Adipocyte (in vitro differentiated cells): Measurements from ENCODE around the gene MSX1.

ENCODE experiments used
- DNase-seq: peaks from one replicate; pipeline ENCODE4 v3.0.0-alpha.2; 2015; ENCODE audit warnings: low read depth
- H3K27me3 ChIP-seq: replicated peaks from 2 replicates; pipeline ENCODE4 v1.7.0; 2013; ENCODE audit warnings: mild to moderate bottlenecking, low read length, moderate library complexity; ENCODE audit not compliant: control insufficient read depth, insufficient read depth
- H3K36me3 ChIP-seq: 2 replicates; pipeline ENCODE4 v1.7.0; 2013; ENCODE audit warnings: low read length, mild to moderate bottlenecking, moderate library complexity; ENCODE audit not compliant: control insufficient read depth, insufficient read depth, severe bottlenecking
- H3K4me1 ChIP-seq: 2 replicates; pipeline ENCODE4 v1.7.0; 2013; ENCODE audit warnings: mild to moderate bottlenecking, low read length, moderate library complexity; ENCODE audit not compliant: control insufficient read depth, insufficient read depth
- H3K4me3 ChIP-seq: 2 replicates; pipeline ENCODE4 v1.7.0; 2013; ENCODE audit warnings: mild to moderate bottlenecking, low read length, moderate library complexity
- H3K9ac ChIP-seq: 2 replicates; pipeline ENCODE4 v1.7.0; 2013; ENCODE audit warnings: mild to moderate bottlenecking, low read length, moderate library complexity
- H3K9me3 ChIP-seq: 2 replicates; pipeline ENCODE4 v1.7.0; 2013; ENCODE audit warnings: mild to moderate bottlenecking, low read length, moderate library complexity; ENCODE audit not compliant: control insufficient read depth

The MSX1 gene

GRCh38 chr4:4867375-4868039 lies 8.0 kb downstream of the MSX1 start:
- H3K27me3 ChIP-seq = peaks cover 18% of the 10 kb centered on the region
- H3K9me3 ChIP-seq = no peaks in the 10 kb centered on the region
- H3K9ac ChIP-seq = peak overlapping the region; percentile 25
- DNase-seq = no peak
- peaks cover 22% of the 10 kb centered on the region for H3K36me3 ChIP-seq
- H3K4me3 ChIP-seq = peak overlapping the region; percentile 18
- peaks cover 3% of the 10 kb centered on the region for H3K4me1 ChIP-seq

- Histone ChIP-seq H3K4me1 (no peaks in the 10 kb centered on the region), H3K36me3 (peaks cover 16% of the 10 kb centered on the region), H3K4me3 (no peak overlapping the region), H3K9me3 (no peaks in the 10 kb centered on the region), H3K27me3 (peaks cover 19% of the 10 kb centered on the region), H3K9ac (no peak overlapping the region)
- DNase-seq = no peak
These were observed 8.7 kb downstream of the MSX1 start for GRCh38 chr4:4868040-4868757.

DNA sequence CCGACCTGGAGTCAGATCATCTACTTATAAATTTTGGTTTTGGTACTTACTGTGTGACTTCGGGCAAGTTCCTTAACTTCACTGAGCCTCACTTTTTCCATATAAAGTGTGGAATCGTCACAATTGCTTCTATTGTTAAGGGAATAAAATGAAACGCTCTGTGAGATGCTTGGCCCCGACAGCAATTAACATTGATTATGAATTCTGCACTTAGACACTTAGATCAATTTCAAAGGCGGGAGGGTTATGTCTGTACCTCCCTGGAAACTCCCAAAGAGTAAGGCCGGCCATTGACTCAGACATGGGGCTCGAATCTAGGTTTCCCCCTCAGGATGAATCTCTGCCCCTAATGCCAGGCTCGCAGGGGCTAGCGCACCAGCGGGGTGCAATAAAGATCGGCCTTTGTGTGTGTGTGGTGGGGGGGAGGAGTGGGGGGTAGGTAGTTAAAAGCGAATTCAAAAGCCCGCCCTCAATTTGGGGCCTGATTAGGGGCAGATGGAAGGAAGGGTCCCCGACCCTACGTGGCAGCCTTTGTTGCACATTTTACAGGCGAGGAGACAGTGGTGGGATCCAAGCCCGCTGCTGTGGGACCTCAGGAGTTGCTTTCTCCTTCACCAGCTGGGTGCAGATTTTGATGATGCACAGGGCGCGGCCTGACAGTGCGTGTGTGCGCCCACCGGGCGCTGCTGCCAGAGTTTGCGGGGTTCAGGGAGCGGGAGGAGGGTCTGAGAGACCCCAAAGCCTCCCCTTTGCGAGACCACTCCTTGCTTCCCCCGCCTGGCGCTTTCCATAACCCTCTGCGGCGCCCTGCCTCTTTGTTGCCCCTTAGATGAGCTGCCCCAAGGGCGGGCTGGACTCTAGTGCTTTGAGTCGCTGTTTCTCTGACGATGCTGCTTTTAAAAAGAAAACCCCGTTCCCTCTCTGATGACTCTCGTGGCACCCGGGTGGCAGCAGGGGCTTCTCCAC lies 9.6 kb downstream of the MSX1 start:
- no peaks in the 10 kb centered on the region for H3K4me1 ChIP-seq
- H3K36me3 ChIP-seq = peaks cover 7% of the 10 kb centered on the region
- H3K9me3 ChIP-seq = no peaks in the 10 kb centered on the region
- no peak overlapping the region for H3K9ac ChIP-seq
- H3K4me3 ChIP-seq = no peak overlapping the region
- no peak for DNase-seq
- H3K27me3 ChIP-seq = peaks cover 24% of the 10 kb centered on the region

DNA sequence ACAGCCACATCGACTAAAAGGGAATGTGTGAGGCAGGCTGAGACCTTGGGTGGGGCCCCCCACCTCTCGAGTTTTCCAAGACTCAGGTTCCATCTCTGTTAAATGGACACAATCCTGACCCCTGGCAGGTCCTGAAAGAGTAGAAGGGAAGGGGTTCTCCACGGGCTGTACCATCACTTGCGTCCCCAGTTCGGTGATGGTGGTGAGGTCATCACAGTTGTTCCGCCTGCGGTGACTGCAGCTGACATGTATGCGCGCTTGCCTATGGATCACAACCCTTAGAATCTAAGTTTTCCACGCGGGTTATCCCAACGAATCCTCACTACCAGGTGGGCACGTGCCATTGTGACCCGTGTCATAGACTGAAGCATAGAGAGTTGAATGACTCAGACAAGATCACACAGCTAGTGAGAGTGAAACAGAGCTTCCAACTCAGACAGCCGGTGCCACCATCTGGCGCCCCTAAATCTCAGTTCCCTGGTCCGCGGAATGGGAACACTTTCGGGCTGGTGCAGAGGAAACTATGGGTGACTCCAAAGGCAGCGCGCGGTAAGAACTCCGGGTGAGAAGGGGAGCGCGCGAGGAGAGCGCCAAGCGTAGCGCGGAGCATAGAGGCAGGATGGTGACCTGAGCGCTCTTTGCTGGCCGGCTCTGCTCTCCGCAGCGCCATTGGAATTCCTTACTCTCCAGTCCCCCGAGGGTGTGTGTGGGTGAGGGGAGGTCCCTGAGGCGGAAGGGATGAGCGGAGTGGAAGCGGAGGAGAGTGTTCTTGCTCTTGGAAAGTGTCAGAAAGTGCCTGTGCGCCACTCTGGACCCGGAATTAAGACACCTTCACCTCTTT lies 10.5 kb downstream of the MSX1 start:
- peak overlapping the region; percentile 26 for H3K4me3 ChIP-seq
- no peaks in the 10 kb centered on the region for H3K4me1 ChIP-seq
- no peak for DNase-seq
- H3K9me3 ChIP-seq = no peaks in the 10 kb centered on the region
- H3K27me3 ChIP-seq = peaks cover 24% of the 10 kb centered on the region
- no peak overlapping the region for H3K9ac ChIP-seq
- H3K36me3 ChIP-seq = no peaks in the 10 kb centered on the region

DNA sequence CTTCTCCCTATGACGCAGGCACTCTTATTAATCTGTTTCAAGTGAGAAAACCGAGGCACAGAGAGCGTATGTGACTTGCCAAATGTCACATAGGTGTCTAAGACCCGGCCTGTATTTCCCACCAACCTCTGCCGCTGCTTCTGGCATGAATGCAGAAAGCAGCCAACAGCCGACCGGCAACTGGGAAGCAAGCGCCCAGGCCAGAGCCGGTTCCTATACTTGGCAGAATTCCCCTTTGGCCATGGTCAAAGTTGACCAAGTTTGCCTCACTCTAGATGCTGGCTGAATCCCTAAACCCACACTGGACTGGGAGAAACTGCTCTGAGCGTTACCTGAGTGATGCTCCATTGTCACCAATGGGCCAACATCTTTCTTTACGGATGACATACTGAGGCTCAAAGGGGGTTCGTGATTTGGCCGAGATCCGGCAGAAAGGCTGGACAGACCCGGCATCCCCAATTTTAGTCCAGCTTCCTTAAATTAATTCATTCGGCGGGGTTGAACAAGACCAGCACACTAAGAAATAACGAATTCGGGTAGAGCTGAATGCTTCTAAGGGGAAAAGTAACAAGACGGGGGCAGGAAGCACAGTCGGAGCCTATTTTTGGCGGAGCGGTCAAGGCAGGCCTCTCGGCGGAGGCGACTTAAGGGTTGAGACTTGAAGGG lies 11.2 kb downstream of the MSX1 start:
- DNase-seq = no peak
- Histone ChIP-seq H3K36me3 (no peaks in the 10 kb centered on the region), H3K4me1 (no peaks in the 10 kb centered on the region), H3K4me3 (peak overlapping the region; percentile 26), H3K9me3 (no peaks in the 10 kb centered on the region), H3K9ac (no peak overlapping the region), H3K27me3 (peaks cover 27% of the 10 kb centered on the region)

DNA sequence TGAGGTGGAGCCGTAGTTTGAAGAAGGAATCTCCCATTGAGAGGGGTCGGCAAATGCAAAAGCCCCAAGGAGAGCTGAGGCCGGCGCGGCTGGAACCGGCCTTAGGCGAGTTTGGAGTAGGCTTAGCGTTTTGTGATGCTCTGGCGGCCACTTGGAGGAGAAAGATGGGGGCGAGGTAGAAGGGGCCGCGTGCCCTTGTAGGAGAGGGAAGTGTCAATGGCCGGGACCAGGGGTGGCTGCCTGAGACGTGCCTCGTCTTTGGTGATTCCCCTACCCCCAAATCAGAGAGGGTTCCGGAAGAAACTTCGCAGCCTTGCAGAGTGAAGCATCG lies 11.7 kb downstream of the MSX1 start:
- no peak overlapping the region for H3K9ac ChIP-seq
- no peak for DNase-seq
- no peaks in the 10 kb centered on the region for H3K4me1 ChIP-seq

GRCh38 chr4:4871573-4872313 lies 12.3 kb downstream of the MSX1 start:
- H3K36me3 ChIP-seq = no peaks in the 10 kb centered on the region
- peaks cover 28% of the 10 kb centered on the region for H3K27me3 ChIP-seq
- H3K9me3 ChIP-seq = no peaks in the 10 kb centered on the region
- no peaks in the 10 kb centered on the region for H3K4me1 ChIP-seq
- H3K4me3 ChIP-seq = no peak overlapping the region
- peak; percentile 47 for DNase-seq
- no peak overlapping the region for H3K9ac ChIP-seq

More for the DNA sequence above, 11.7 kb downstream of the MSX1 start:
- Histone ChIP-seq H3K4me3 (no peak overlapping the region), H3K9me3 (no peaks in the 10 kb centered on the region), H3K36me3 (no peaks in the 10 kb centered on the region), H3K27me3 (peaks cover 28% of the 10 kb centered on the region)

DNA sequence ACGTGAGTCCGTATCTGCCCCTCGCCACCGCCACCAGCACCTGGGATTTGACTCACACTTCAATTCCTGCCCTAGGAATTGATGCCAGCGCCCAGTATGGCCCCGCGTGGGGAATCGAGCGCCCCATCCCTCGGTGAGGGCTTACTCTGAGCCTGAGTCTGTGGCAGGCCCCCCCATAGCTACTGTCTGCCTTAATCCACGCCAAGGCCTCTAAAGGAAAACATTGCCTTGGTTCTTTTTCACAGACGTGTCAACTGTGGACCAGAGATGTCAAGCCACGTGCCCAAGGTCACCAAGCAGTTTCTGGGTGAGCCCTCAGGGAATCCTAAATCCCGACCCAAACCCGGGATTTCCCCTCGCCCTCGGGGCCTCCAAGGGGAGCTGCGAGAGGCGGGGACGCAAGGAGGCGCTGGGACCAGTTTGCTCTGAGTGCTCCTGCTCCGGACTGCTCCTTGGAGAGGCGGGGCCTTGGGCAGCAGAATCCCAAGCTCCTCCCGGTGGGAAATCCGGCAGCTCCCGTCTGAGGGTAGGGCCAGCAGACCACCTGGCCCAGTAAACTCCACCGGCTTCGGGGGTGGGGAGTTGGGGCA lies 12.9 kb downstream of the MSX1 start:
- Histone ChIP-seq H3K9me3 (no peaks in the 10 kb centered on the region), H3K9ac (no peak overlapping the region), H3K4me1 (no peaks in the 10 kb centered on the region), H3K36me3 (no peaks in the 10 kb centered on the region), H3K4me3 (no peak overlapping the region), H3K27me3 (peaks cover 28% of the 10 kb centered on the region)
- DNase-seq = peak; percentile 24

DNA sequence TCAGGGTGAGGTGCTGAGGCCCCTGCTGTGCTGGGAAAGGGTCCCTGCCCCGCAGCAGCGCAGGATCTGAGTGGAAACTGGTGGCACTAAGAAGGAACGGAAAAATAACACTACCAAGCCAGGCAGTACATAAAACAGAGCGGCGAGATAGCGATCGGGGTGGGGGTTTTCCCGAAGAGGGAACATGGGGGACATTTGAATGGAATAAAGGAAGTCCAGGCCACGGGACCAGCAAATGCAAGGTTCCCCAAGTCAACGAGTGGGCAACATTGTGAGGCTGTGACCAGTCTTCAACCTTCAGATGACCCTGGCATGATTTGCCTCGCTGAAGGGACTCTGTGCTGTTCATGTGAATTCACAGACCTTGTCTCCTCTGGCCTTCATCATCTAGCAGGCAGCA lies 13.7 kb downstream of the MSX1 start:
- no peak overlapping the region for H3K9ac ChIP-seq
- peaks cover 28% of the 10 kb centered on the region for H3K27me3 ChIP-seq
- H3K9me3 ChIP-seq = no peaks in the 10 kb centered on the region
- no peak overlapping the region for H3K4me3 ChIP-seq
- H3K36me3 ChIP-seq = no peaks in the 10 kb centered on the region
- no peak for DNase-seq
- H3K4me1 ChIP-seq = no peaks in the 10 kb centered on the region
